Stimulated activated CD4-positive, alpha-beta T cell treated with anti-CD3 and anti-CD28 coated beads, Interleukin-15, amount 100 ng/mL, for 1 hour (primary cell): ENCODE results near the gene DAGLB.
"Not testable (repeated sequence)": the region's sequence is repeated elsewhere in the genome, so short reads cannot be mapped to it uniquely, and the experiment has no call there.

Source experiments
- DNase-seq, 2 donors: peaks; one replicate each; pipeline ENCODE4 v3.0.0-alpha.2; 2020; ENCODE audit warnings: low read depth in 1 of 2, low spot score in 1 of 2

DAGLB gene

GRCh38 chr7:6400243-6401105, 47.3 kb downstream of the DAGLB start:
- not testable (repeated sequence) for DNase-seq

DNA sequence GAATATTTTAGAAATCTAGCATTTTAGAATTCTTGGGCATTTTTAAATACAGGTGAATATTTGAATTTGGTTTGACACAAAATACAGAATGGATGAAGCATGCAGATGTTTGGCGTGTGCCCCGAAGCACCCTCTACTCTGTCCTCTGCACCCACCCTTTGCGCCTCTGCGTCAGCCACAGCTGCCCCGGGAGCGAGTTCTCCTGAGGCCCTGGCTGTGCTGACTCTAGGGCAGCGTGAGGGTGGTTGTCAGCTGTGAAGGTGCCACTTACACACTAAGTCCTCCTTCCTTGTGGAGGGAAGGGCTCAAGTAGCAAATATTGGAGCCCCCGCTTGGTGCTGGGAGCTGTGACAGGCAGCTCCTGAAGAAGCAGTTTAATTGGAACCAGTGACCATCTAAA, 48.4 kb downstream of the DAGLB start:
- no peak for DNase-seq

- no peak for DNase-seq
These were observed 48.8 kb downstream of the DAGLB start for GRCh38 chr7:6398943-6399342.

DNA sequence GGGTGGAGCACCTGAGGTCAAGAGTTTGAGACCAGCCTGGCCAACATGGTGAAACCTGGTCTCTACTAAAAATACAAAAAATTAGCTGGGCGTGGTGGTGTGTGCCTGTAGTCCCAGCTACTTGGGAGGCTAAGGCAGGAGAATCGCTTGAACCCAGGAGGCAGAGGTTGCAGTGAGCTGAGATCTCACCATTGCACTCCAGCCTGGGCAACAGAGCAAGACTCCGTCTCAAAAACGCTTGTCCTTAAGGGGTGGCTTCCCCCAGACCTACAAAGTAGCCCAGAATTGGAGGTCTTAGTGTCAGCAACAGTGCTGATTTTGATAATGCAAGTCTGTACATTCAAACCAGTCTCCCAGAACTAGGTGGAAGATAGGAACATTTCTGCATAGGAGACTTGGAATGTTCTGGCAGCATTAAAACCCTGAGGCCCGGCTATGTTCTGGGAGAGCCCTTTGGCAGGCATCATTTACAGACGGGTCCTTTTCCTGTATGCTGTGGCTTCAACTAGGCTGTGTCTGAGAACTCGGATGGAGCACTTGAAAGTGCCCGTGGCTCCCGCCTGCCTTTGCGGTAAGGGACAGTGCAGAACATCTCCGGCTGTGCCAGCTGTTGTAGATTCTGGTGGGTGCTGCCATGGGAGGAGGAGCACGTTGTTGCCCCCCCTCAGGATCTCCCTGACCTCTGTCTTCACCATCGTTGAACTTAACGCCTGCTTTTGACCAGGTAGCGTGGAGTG, 49.8 kb downstream of the DAGLB start:
- not testable (repeated sequence) for DNase-seq

DNA sequence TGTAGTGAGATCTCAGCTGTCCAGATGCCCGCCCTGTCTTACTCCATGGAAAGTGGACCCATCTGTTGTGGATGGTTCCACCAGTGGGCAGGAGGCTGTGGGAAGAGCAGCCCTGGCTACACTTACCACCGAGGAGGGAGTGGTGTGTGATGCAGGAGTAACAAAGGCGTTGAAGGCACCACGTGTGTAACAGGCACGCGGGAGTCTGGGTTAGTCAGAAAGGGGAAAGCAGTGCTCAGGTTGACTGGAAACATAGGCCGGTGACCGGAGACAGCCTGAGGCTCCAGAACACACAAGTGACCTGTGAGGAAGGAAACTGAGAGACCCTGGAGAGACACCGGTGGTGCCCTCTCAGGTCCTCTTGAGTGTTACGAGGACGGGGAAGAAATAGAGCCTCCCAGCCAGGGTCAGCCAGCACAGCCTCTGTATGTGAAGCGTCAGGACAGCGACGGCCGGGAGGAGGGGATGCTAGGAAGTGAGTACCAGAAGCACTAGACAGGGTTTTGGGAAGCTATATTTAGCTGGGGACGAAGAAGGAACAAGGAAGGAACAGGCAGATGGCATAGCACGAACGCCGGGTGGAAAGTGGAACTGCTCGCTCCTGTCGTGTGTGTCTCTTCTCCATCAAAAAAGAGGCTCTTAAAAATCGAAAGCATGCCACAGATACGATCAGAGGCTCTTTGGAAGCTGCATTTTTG, 51.7 kb downstream of the DAGLB start:
- DNase-seq: no peak

GRCh38 chr7:6394114-6394513, 53.6 kb downstream of the DAGLB start:
- DNase-seq: no peak

- no peak for DNase-seq
These were observed 54.1 kb downstream of the DAGLB start for GRCh38 chr7:6393667-6394056.

GRCh38 chr7:6392712-6393666, 54.8 kb downstream of the DAGLB start:
- DNase-seq: no peak

DNA sequence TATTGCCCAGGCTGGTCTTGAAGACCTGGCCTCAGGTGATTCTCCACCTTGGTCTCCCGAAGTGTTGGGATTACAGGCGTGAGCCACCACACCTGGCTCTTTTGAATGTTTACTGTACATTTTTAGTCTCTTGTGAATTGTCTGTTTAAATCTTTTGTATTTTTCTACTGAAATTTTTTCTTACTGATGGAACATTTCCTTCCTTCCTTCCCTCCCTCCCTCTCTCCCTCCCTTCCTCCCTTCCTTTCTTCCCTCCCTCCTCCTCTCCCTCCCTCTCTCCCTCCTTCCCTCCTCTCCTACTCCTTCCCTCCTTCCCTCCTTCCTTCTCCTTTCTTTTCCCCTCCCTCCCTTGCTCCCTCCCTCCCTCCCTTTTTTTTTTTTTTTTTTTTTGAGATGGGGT, 58.0 kb downstream of the DAGLB start:
- DNase-seq: no peak

- no peak for DNase-seq
These were observed 59.9 kb downstream of the DAGLB start for GRCh38 chr7:6387734-6388294.

DNA sequence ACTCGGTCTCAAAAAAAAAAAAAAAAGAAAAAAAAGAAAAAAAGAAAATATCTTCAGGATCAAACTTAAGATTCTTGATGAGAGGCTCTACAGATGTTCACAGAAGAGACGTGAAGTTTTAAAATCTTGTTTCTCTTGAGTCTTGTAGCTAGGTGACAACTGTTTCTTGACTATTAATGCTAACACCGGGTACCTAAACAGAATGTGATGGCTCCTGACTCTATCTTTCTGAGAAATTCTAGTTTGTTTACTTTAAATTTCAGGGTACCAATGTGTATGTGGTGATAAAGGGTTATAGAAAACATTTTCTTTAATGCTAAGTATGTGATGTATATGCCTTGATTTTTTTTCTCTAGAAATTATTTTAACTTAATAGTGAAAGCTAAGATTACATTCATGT, 61.0 kb downstream of the DAGLB start:
- no peak for DNase-seq

DNA sequence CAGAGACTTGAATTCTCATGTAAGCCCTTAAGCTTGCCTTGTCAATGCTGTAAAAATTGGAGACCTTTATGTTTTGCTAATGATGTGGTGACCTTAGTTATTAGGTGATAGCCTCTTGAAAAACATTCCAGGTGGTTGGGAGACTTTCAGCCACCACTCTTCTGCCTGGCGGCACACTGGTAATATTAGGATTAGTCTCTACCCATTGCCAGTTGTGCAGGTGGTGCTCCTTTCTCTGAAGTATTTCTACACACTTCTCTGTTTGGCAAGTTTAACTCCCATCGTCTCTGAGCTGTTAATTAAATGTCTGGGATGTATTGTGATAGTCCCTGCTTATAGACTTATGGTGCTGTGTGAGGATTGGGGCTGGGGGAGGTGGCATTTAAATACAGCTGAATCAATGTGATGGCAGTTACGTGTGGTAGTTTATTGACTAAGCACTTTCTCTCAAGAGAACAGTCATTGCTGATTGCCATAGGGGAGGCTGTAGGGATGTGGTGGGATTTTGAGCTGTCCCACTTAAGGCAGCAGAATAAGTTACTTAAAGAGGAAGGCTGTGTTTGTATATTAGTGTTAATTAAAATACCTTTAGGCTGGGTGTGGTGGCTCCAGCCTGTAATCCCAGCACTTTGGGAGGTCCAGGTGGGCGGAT, 61.7 kb downstream of the DAGLB start:
- DNase-seq: no peak

DNA sequence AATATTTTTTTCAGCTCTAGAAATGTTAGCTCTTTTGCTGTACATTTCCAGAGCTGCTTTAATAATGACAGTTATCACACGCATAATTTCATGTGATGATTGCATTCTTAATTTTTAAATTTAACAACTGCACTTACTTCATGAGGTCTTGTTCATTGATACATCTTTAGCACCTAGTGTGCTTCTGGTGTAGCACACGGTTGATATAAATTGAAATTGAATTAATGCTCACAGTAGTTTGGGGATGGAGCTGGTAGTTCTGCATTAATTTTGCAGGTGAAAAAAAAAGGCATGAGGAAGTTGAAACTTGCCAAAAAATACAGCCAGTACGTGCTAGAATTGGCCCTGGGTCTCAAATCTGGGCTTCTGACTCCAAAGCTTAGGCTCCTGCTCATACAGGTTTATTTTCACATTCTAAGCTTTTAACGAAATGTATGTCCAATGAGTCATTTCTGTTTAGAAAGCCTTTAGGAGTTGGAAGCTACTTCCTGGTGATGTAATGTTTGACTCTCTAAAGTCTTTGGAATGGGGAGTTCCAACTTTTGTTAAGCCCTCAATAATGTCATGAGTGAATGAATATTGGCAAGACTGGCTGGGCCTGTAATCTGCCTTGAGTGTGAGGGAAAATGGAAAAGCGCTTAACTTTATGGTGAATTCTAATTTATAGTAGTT, 62.5 kb downstream of the DAGLB start:
- no peak for DNase-seq

DNA sequence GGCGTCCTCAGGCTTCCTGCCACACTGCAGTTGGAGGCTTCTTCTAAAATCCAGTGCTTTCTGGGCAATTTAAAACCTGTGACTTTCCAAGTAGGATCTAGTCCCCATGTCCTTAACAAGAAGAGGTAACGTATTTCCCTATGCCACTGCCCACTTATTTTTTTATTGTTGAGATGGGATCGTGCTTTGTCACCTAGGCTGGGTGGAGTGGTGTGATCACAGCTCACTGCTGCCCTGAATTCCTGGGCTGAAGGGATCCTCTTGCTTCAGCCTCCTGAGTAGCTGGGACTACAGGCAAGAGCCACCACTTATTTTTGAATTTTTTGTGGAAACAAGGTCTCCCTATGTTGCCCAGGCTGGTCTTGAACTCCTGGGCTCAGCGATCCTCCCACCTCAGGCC, 63.4 kb downstream of the DAGLB start:
- DNase-seq: no peak

DNA sequence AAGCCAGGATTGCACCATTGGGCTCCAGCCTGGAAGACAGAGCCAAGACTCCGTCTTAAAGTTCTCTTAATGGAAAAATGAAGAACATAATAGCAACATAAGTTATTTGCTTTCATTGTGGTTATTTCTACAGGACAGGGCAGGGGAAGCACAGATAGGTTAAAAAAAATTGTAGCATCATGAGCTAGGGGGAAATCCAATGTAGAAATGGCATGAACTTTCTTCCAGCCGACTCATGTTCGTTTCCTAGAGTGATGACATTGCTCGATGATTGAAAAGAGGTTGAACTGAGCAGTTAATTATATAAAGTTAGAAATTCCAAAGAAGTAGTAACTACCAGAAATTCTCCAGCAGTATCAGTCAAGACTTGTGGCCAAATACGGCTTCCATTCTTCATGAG, 64.9 kb downstream of the DAGLB start:
- no peak for DNase-seq

- DNase-seq: not testable (repeated sequence)
These were observed 65.9 kb downstream of the DAGLB start for GRCh38 chr7:6381846-6382245.

DNA sequence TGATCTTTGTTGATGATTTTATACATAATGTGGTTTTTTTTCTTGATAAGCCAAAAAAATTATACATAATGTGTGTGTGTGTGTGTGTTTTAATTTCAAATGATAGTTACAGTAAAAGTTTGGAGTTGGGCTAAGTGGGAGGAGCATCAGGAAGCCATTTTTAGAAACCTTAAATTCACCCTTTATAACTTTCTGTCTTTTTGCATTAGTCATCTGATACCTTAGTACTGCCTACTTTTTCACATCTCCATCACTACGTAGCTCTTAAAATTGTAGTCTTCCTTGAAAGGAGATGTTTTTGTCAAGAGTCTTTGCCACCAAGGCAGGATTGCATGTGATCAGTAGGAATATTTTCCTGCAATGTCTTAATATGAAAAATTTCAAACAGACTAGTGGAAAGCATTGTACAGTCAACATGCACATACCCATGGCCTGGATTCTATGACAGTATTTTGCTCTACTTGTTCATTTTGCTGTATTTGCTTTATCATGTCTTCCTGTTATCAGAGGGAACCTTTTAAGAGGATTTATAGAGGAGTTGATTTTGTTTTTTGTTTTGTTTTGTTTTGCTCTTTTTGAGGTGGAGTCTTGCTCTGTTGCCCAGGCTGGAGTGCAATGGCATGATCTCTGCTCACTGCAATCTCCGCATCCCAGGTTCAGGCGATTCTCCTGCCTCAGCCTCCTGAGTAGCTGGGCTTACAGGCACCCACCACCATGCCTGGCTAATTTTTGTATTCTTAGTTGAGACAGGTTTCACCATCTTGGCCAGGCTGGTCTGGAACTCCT, 67.3 kb downstream of the DAGLB start:
- DNase-seq: no peak

DNA sequence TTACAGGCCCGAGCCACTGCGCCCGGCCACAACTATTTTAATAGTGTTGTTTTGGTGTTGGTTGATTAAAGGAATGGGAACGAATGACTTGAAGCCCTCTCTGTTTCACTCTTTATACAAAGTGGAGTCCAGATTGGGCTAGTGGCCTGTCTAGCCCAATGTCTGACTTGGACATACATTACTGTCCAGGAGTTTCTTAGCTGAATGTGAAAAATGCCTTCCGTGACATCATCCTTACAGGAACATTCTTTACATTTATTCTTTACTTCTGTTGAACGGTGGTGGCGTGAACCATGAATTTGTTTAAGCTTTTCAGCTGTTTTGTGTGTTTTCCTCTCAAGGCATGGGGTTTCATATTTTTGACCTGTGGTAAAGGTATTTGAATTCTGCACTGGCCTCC, 67.9 kb downstream of the DAGLB start:
- DNase-seq: no peak

DNA sequence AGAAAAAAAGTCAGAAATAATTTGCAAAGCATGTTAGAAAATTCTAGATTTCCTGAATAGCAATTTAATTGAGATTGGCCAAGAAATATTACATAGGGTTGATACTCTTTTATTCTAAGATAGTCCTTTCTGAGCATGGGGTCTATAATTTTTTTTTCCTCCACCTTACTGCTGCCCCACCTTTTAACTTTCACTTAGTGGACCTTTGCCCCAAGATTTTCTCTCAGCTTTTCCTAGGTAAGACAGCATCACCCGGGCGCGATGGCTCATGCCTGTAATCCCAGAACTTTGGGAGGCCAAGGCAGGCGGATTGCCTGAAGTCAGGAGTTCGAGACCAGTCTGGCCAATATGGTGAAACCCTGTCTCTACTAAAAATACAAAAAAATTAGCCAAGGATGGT, 69.2 kb downstream of the DAGLB start:
- not testable (repeated sequence) for DNase-seq
